GM12878 (cell line): ENCODE results near the gene ZNF892. TPM values are rescaled to one million over a fixed set of nuclear protein-coding genes. Genes with fewer than 3 reads are reported as not detected.
A peak's percentile ranks its signal among the peaks of the same experiment; 100 is the strongest.

ENCODE experiments used
- CEBPB ChIP-seq, 2 experiments: fragments of 150-350 bp in 1 of 2; IDR thresholded peaks; 2 replicates each; pipeline ENCODE4 v1.6.1; 2012 to 2014; ENCODE audit warnings: low read depth in 2 of 2, low read length in 2 of 2, borderline replicate concordance in 1 of 2, inconsistent platforms in 1 of 2
- DPF2 ChIP-seq: fragments of 450-650 bp; IDR thresholded peaks from 2 replicates; pipeline ENCODE4 v1.6.1; 2017; ENCODE audit warnings: mild to moderate bottlenecking
- ELK1 ChIP-seq: IDR thresholded peaks from 2 replicates; pipeline ENCODE4 v1.6.1; 2012; ENCODE audit warnings: low read depth, low read length, improper control_type of control experiment
- EZH2 ChIP-seq: IDR thresholded peaks from 2 replicates; pipeline ENCODE4 v1.6.1; 2012; ENCODE audit warnings: low read depth, mild to moderate bottlenecking, control low read depth, inconsistent platforms, low read length, borderline replicate concordance; ENCODE audit not compliant: control insufficient read depth
- IRF3 ChIP-seq: fragments of 450-650 bp; IDR thresholded peaks from 2 replicates; pipeline ENCODE4 v1.6.1; 2014; ENCODE audit warnings: mild to moderate bottlenecking
- KAT2A ChIP-seq: conservative IDR thresholded peaks from 2 replicates; pipeline ENCODE4 v1.6.1; 2011; ENCODE audit warnings: low read depth, low read length; ENCODE audit not compliant: control insufficient read depth
- MTA2 ChIP-seq: fragments of 450-650 bp; IDR thresholded peaks from 2 replicates; pipeline ENCODE4 v1.6.1; 2016; ENCODE audit warnings: low read depth, mild to moderate bottlenecking, moderate library complexity
- MTA3 ChIP-seq: IDR thresholded peaks from 2 replicates; pipeline ENCODE4 v1.6.1; 2012; ENCODE audit warnings: low read length, inconsistent platforms, borderline replicate concordance
- MXI1 ChIP-seq: fragments of 150-350 bp; IDR thresholded peaks from 2 replicates; pipeline ENCODE4 v1.6.1; 2011; ENCODE audit warnings: low read depth, mild to moderate bottlenecking, inconsistent platforms, low read length, improper control_type of control experiment
- NFIC ChIP-seq: IDR thresholded peaks from 2 replicates; pipeline ENCODE4 v1.6.1; 2012; ENCODE audit warnings: low read depth, mild to moderate bottlenecking, inconsistent platforms, low read length, moderate library complexity
- NR2C2 ChIP-seq: IDR thresholded peaks from 2 replicates; pipeline ENCODE4 v1.6.1; 2011; ENCODE audit warnings: borderline replicate concordance, low read depth; ENCODE audit not compliant: control insufficient read depth, insufficient read length
- NR2F1 ChIP-seq: fragments of 450-650 bp; conservative IDR thresholded peaks from 2 replicates; pipeline ENCODE4 v1.6.1; 2017; ENCODE audit warnings: mild to moderate bottlenecking
- POLR2AphosphoS5 ChIP-seq: IDR thresholded peaks from 2 replicates; pipeline ENCODE4 v1.6.1; 2011; ENCODE audit warnings: mild to moderate bottlenecking, low read length, inconsistent platforms
- RBBP5 ChIP-seq: fragments of 200-600 bp; sonication (generic); conservative IDR thresholded peaks from 2 replicates; pipeline ENCODE4 v1.6.1; 2016
- SIN3A ChIP-seq: IDR thresholded peaks from 2 replicates; pipeline ENCODE4 v1.6.1; 2012; ENCODE audit warnings: low read depth, low read length, improper control_type of control experiment
- SIX5 ChIP-seq: IDR thresholded peaks from 2 replicates; pipeline ENCODE4 v1.6.1; 2011; ENCODE audit warnings: mild to moderate bottlenecking, low read depth, low read length, moderate library complexity; ENCODE audit not compliant: severe bottlenecking
- SMAD1 ChIP-seq: fragments of 450-650 bp; IDR thresholded peaks from 2 replicates; pipeline ENCODE4 v1.6.1; 2018; ENCODE audit warnings: mild to moderate bottlenecking, low read depth; ENCODE audit not compliant: partially characterized antibody
- SMARCA5 ChIP-seq: fragments of 450-650 bp; IDR thresholded peaks from 2 replicates; pipeline ENCODE4 v1.6.1; 2017; ENCODE audit warnings: mild to moderate bottlenecking
- SPI1 ChIP-seq: IDR thresholded peaks from 2 replicates; pipeline ENCODE4 v1.6.1; 2011; ENCODE audit warnings: low read depth, mild to moderate bottlenecking, low read length, moderate library complexity, borderline replicate concordance; ENCODE audit not compliant: insufficient read depth
- SREBF1 ChIP-seq: IDR thresholded peaks from 2 replicates; pipeline ENCODE4 v1.6.1; 2012; ENCODE audit warnings: mild to moderate bottlenecking, low read length
- STAT3 ChIP-seq: IDR thresholded peaks from 2 replicates; pipeline ENCODE4 v1.6.1; 2011; ENCODE audit warnings: low read depth, low read length, improper control_type of control experiment
- TCF12 ChIP-seq: IDR thresholded peaks from 2 replicates; pipeline ENCODE4 v1.6.1; 2011; ENCODE audit warnings: low read depth, mild to moderate bottlenecking, low read length
- YBX1 ChIP-seq: fragments of 450-650 bp; IDR thresholded peaks from 2 replicates; pipeline ENCODE4 v1.6.1; 2016; ENCODE audit warnings: antibody characterized with exemption
- YY1 ChIP-seq: IDR thresholded peaks from 2 replicates; pipeline ENCODE4 v1.6.1; 2011; ENCODE audit warnings: low read depth, mild to moderate bottlenecking, low read length
- ZNF217 ChIP-seq: fragments of 450-650 bp; IDR thresholded peaks from 2 replicates; pipeline ENCODE4 v1.6.1; 2017; ENCODE audit warnings: antibody characterized with exemption, mild to moderate bottlenecking
- ZNF622 ChIP-seq: fragments of 450-650 bp; IDR thresholded peaks from 2 replicates; pipeline ENCODE4 v1.6.1; 2017; ENCODE audit warnings: mild to moderate bottlenecking, inconsistent platforms
- polyA plus RNA-seq, 11 experiments: library from polyadenylated mRNA; depleted of rRNA in 4 of 11; unstranded in 6 of 11; stranded (reverse) in 5 of 11; fragments of >200 nt; fragmentation: Nextera tagmentation in 4 of 11; fragmentation: Illumina TruSeq in 1 of 11; extraction: Ambion mirVana in 4 of 11; extraction: Trizol in 1 of 11; gene quantifications; 1 replicate in 1 of 11; 2 replicates in 10 of 11; pipeline versions ENCODE4 v1.2.1 to v1.2.3, GENCODE V29; 2011 to 2016; ENCODE audit warnings: inconsistent platforms in 2 of 11, missing spikeins in 2 of 11, low read depth in 1 of 11
- total RNA-seq, 4 experiments: library from RNA; depleted of rRNA in 3 of 4; stranded (reverse); fragments of >200 nt in 3 of 4; fragmentation: Illumina TruSeq in 1 of 4; extraction: Trizol in 1 of 4; gene quantifications; 2 replicates each; pipeline versions ENCODE4 v1.2.1 to v1.2.3, GENCODE V29; 2013 to 2021
- TF ChIP-seq, protein P1 (sequence below): fragments of 450-650 bp; IDR thresholded peaks from 2 replicates; pipeline ENCODE4 v1.6.1; 2016; ENCODE audit warnings: mild to moderate bottlenecking
- TF ChIP-seq, protein P2 (sequence below): IDR thresholded peaks from 2 replicates; pipeline ENCODE4 v1.6.1; 2011; ENCODE audit warnings: borderline replicate concordance, low read depth, mild to moderate bottlenecking, moderate library complexity, mixed read lengths, low read length; ENCODE audit not compliant: insufficient read depth; ENCODE audit errors: extremely low read length

Gene ZNF892
- total and polyA plus RNA-seq, 10 of the 15 experiments (the other 5 are each of a cell fraction or from before 2014, with no cell fraction given), result 0.11 to 1.3 (median 0.29) TPM; not detected in 3

GRCh38 chr2:95207111-95207961, at the start of gene ZNF892 (continued):
- TF ChIP-seq YBX1 (no peak), EZH2 (no peak), SMAD1 (no peak), RBBP5 (no peak), STAT3 (no peak), SMARCA5 (peak; percentile 79), IRF3 (no peak), DPF2 (peak; percentile 79), SIN3A (peak; percentile 66; the same call in 1 of the 2 replicates), CEBPB (IDR thresholded peaks at IDR 0.05; ENCODE audit: borderline replicate concordance in 1 of 2, low read depth in 2 of 2, low read length in 2 of 2) (no peak), SPI1 (no peak), MTA3 (no peak), NR2F1 (peak; percentile 75), MTA2 (no peak), SIX5 (peak; percentile 75), ZNF622 (no peak), POLR2AphosphoS5 (peak; percentile 53; the same call in 1 of the 2 replicates), TCF12 (no peak), KAT2A (no peak), YY1 (0 out of 2 replicates have a peak, but pooled peaks have one; percentile 25), ELK1 (no peak), NR2C2 (no peak), MXI1 (peak; percentile 48; the same call in 1 of the 2 replicates), SREBF1 (no peak), ZNF217 (0 out of 2 replicates have a peak, but pooled peaks have one; percentile 40), NFIC (no peak)
- TF ChIP-seq, protein P1, sequence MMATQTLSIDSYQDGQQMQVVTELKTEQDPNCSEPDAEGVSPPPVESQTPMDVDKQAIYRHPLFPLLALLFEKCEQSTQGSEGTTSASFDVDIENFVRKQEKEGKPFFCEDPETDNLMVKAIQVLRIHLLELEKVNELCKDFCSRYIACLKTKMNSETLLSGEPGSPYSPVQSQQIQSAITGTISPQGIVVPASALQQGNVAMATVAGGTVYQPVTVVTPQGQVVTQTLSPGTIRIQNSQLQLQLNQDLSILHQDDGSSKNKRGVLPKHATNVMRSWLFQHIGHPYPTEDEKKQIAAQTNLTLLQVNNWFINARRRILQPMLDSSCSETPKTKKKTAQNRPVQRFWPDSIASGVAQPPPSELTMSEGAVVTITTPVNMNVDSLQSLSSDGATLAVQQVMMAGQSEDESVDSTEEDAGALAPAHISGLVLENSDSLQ, result no peak; the same call in 1 of the 2 replicates
- TF ChIP-seq, protein P2, sequence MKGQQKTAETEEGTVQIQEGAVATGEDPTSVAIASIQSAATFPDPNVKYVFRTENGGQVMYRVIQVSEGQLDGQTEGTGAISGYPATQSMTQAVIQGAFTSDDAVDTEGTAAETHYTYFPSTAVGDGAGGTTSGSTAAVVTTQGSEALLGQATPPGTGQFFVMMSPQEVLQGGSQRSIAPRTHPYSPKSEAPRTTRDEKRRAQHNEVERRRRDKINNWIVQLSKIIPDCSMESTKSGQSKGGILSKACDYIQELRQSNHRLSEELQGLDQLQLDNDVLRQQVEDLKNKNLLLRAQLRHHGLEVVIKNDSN, result no peak
